Hepatocyte (in vitro differentiated cells): ENCODE results near the gene PRADC1. TPM values are rescaled to one million over a fixed set of nuclear protein-coding genes. Genes with fewer than 3 reads are reported as not detected.

Experiments used
- DNase-seq: peaks from one replicate; pipeline ENCODE4 v3.0.0-alpha.2; 2016; ENCODE audit warnings: low spot score
- H2AFZ ChIP-seq: fragments of 200-600 bp; sonication (generic); 2 replicates; pipeline ENCODE4 v1.6.0; 2016; ENCODE audit warnings: antibody characterized with exemption, mild to moderate bottlenecking
- H3K27ac ChIP-seq: fragments of 200-600 bp; sonication (generic); 2 replicates; pipeline ENCODE4 v1.5.1; 2016; ENCODE audit warnings: mild to moderate bottlenecking
- H3K27me3 ChIP-seq: fragments of 200-600 bp; sonication (generic); 2 replicates; pipeline ENCODE4 v1.6.1; 2016
- H3K36me3 ChIP-seq: fragments of 200-600 bp; sonication (generic); replicated peaks from 2 replicates; pipeline ENCODE4 v1.5.1; 2016; ENCODE audit warnings: low read depth; ENCODE audit not compliant: insufficient read depth
- H3K4me1 ChIP-seq: fragments of 200-600 bp; sonication (generic); 2 replicates; pipeline ENCODE4 v1.5.1; 2016; ENCODE audit warnings: mild to moderate bottlenecking, moderate library complexity; ENCODE audit not compliant: insufficient read depth
- H3K4me2 ChIP-seq: fragments of 200-600 bp; sonication (generic); 2 replicates; pipeline ENCODE4 v1.6.0; 2016
- H3K4me3 ChIP-seq: fragments of 200-600 bp; sonication (generic); 2 replicates; pipeline ENCODE4 v1.5.1; 2016; ENCODE audit warnings: mild to moderate bottlenecking
- H3K79me2 ChIP-seq: fragments of 200-600 bp; sonication (generic); 2 replicates; pipeline ENCODE4 v1.6.0; 2017; ENCODE audit warnings: mild to moderate bottlenecking
- H3K9me2 ChIP-seq: fragments of 200-600 bp; sonication (generic); replicated peaks from 2 replicates; pipeline ENCODE4 v1.6.0; 2017; ENCODE audit warnings: mild to moderate bottlenecking; ENCODE audit not compliant: insufficient read depth
- H3K9me3 ChIP-seq: fragments of 200-600 bp; sonication (generic); 2 replicates; pipeline ENCODE4 v1.5.1; 2016; ENCODE audit warnings: low read depth, mild to moderate bottlenecking
- H4K20me1 ChIP-seq: fragments of 200-600 bp; sonication (generic); 2 replicates; pipeline ENCODE4 v1.6.0; 2016; ENCODE audit warnings: mild to moderate bottlenecking; ENCODE audit not compliant: insufficient read depth, poor library complexity, severe bottlenecking
- EZH2 ChIP-seq: fragments of 200-600 bp; sonication (generic); IDR thresholded peaks from 2 replicates; pipeline ENCODE4 v1.6.1; 2016; ENCODE audit warnings: antibody characterized with exemption, mild to moderate bottlenecking, borderline replicate concordance
- EZH2phosphoT487 ChIP-seq: fragments of 200-600 bp; sonication (generic); IDR thresholded peaks from one replicate; pipeline ENCODE4 v1.6.1; 2018; ENCODE audit warnings: antibody characterized with exemption, mild to moderate bottlenecking, low read depth, moderate library complexity; ENCODE audit not compliant: unreplicated experiment, severe bottlenecking
- WGBS: methylation state at CpG from one replicate; pipeline ENCODE4 v1.1.6; 2016; ENCODE audit warnings: low lambda C conversion rate; ENCODE audit errors: missing lambda C conversion rate; 5-methylcytosine and 5-hydroxymethylcytosine counted together
- polyA plus RNA-seq: library from polyadenylated mRNA; unstranded; fragments of >200 nt; fragmentation: Nextera tagmentation; extraction: Ambion mirVana; gene quantifications from 2 replicates; pipeline ENCODE4 v1.2.1, GENCODE V29; 2016
- total RNA-seq: library from RNA; depleted of rRNA; stranded (reverse); fragments of >200 nt; gene quantifications from 2 replicates; pipeline ENCODE4 v1.2.3, GENCODE V29; 2014
- TF ChIP-seq, protein P1 (sequence below): fragments of 200-600 bp; sonication (generic); IDR thresholded peaks from 2 replicates; pipeline ENCODE4 v1.5.1; 2016; ENCODE audit warnings: antibody characterized with exemption, mild to moderate bottlenecking; ENCODE audit not compliant: poor library complexity

PRADC1 gene
- total and polyA plus RNA-seq, 2 experiments from 2014 or later: 36.6 to 39.7 TPM

DNA sequence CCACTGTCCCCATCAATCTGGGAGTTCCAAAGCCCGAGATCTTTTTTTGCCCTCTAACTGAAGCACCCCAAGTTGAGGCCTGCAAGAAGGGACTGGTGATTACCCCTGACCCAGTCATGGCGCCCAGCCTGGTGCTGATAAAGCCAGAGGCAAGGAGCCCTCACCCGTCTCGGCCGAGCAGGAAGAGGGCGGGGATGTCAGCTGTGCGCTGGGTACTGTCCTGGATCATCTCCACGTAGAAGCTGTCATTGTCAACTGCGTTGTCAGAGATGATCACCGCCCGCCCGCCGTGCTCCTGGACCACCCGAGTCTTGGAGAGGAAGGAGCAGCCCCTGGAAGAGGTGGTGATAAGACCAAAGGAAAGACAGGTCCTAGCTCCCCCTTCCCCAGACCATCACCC lies 4.4 kb downstream of the PRADC1 start:
- no peaks in the 10 kb centered on the region for H3K9me3 ChIP-seq
- no peak overlapping the region for H3K27ac ChIP-seq
- no peaks in the 10 kb centered on the region for H4K20me1 ChIP-seq
- TF ChIP-seq EZH2phosphoT487 (no peak), EZH2 (no peak)
- TF ChIP-seq, protein P1, sequence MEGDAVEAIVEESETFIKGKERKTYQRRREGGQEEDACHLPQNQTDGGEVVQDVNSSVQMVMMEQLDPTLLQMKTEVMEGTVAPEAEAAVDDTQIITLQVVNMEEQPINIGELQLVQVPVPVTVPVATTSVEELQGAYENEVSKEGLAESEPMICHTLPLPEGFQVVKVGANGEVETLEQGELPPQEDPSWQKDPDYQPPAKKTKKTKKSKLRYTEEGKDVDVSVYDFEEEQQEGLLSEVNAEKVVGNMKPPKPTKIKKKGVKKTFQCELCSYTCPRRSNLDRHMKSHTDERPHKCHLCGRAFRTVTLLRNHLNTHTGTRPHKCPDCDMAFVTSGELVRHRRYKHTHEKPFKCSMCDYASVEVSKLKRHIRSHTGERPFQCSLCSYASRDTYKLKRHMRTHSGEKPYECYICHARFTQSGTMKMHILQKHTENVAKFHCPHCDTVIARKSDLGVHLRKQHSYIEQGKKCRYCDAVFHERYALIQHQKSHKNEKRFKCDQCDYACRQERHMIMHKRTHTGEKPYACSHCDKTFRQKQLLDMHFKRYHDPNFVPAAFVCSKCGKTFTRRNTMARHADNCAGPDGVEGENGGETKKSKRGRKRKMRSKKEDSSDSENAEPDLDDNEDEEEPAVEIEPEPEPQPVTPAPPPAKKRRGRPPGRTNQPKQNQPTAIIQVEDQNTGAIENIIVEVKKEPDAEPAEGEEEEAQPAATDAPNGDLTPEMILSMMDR: no peak
- no peak overlapping the region for H2AFZ ChIP-seq
- H3K27me3 ChIP-seq: no peaks in the 10 kb centered on the region
- no peaks in the 10 kb centered on the region for H3K36me3 ChIP-seq
- H3K4me3 ChIP-seq: no peak overlapping the region
- DNase-seq: no peak
- no peaks in the 10 kb centered on the region for H3K79me2 ChIP-seq
- no peaks in the 10 kb centered on the region for H3K4me1 ChIP-seq
- H3K9me2 ChIP-seq: no peaks in the 10 kb centered on the region
- no peak overlapping the region for H3K4me2 ChIP-seq
- WGBS: 92% methylated on average over 14 of the region's 14 CpGs

- Histone ChIP-seq H3K4me3 (no peak overlapping the region), H3K27me3 (no peaks in the 10 kb centered on the region), H3K79me2 (no peaks in the 10 kb centered on the region), H3K4me1 (no peaks in the 10 kb centered on the region), H3K4me2 (no peak overlapping the region), H3K9me3 (no peaks in the 10 kb centered on the region), H4K20me1 (no peaks in the 10 kb centered on the region), H3K36me3 (no peaks in the 10 kb centered on the region), H3K27ac (no peak overlapping the region), H3K9me2 (no peaks in the 10 kb centered on the region), H2AFZ (no peak overlapping the region)
- TF ChIP-seq, protein P1: no peak
- TF ChIP-seq EZH2phosphoT487: no peak
- TF ChIP-seq EZH2: no peak
- no peak for DNase-seq
- 91% methylated on average over 3 of the region's 3 CpGs for WGBS
Observed at GRCh38 chr2:73227086-73227485, 6.0 kb downstream of the PRADC1 start.

- H3K4me3 ChIP-seq: no peak overlapping the region
- H3K4me1 ChIP-seq: no peaks in the 10 kb centered on the region
- TF ChIP-seq, protein P1: no peak
- TF ChIP-seq EZH2: no peak
- no peak for TF ChIP-seq EZH2phosphoT487
- no peaks in the 10 kb centered on the region for H3K9me2 ChIP-seq
- no peaks in the 10 kb centered on the region for H4K20me1 ChIP-seq
- H3K9me3 ChIP-seq: no peaks in the 10 kb centered on the region
- H3K4me2 ChIP-seq: no peak overlapping the region
- no peaks in the 10 kb centered on the region for H3K27me3 ChIP-seq
- DNase-seq: no peak
- H3K27ac ChIP-seq: no peak overlapping the region
- no peaks in the 10 kb centered on the region for H3K36me3 ChIP-seq
- no peaks in the 10 kb centered on the region for H3K79me2 ChIP-seq
- 96% methylated on average over 9 of the region's 9 CpGs for WGBS
- H2AFZ ChIP-seq: no peak overlapping the region
Observed at GRCh38 chr2:73225513-73226360, 7.3 kb downstream of the PRADC1 start.
